Measurements from ENCODE around the gene SLC12A3.

DNA sequence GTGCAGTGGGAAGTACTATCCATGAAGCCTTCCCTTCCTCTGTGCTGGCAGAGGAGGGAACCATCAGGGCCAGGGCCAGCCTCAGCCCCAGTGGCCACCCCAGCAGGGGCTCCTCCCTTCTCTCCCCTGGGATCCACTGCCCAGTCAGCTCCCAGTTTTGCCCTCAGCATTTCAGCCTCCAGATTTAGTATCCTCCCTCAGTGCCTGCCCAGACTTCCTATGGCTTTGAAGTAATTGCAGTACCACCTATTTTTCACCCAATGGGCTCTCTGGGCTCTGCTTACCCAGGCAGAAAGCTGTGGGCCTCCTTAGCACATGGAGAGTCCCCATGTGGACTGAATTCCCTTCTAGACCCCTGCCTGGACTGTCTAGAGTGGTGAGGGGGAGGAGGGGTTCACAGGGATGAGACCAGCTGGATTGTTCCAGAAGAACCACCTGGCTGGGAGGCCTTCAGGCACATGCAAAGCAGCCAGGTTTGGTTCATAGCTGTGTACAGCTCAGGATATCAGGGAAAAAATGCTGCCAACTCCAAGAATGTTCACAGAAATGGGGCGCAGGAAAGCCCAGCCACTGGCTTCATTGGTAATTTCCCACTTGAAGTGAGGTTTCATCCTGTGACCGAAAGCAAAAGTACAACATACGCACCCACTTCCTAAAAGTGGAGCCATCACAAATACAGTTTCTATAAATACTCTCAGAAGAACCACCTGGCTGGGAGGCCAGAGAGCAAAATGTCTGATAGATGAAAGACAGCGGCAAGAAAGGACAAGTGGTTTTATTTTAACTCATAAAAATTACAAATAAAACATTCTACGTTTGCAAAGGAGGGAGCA is 51.8 kb downstream of the SLC12A3 start:
- TF ChIP-seq, protein P1, sequence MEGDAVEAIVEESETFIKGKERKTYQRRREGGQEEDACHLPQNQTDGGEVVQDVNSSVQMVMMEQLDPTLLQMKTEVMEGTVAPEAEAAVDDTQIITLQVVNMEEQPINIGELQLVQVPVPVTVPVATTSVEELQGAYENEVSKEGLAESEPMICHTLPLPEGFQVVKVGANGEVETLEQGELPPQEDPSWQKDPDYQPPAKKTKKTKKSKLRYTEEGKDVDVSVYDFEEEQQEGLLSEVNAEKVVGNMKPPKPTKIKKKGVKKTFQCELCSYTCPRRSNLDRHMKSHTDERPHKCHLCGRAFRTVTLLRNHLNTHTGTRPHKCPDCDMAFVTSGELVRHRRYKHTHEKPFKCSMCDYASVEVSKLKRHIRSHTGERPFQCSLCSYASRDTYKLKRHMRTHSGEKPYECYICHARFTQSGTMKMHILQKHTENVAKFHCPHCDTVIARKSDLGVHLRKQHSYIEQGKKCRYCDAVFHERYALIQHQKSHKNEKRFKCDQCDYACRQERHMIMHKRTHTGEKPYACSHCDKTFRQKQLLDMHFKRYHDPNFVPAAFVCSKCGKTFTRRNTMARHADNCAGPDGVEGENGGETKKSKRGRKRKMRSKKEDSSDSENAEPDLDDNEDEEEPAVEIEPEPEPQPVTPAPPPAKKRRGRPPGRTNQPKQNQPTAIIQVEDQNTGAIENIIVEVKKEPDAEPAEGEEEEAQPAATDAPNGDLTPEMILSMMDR (IDR thresholded peaks at IDR 0.05), result no peak
- no peak for TF ChIP-seq POLR2A (IDR thresholded peaks at IDR 0.05)

All from breast epithelium (tissue), 3 donors.